ENCODE data around the gene PLCG2. TPM values are rescaled to one million over a fixed set of nuclear protein-coding genes. Genes with fewer than 3 reads are reported as not detected.
A peak's percentile ranks its signal among the peaks of the same experiment; 100 is the strongest.

Gene PLCG2
- total RNA-seq, 4 donors from 2014 or later = 30.5 to 243 (median 56.2) TPM

DNA sequence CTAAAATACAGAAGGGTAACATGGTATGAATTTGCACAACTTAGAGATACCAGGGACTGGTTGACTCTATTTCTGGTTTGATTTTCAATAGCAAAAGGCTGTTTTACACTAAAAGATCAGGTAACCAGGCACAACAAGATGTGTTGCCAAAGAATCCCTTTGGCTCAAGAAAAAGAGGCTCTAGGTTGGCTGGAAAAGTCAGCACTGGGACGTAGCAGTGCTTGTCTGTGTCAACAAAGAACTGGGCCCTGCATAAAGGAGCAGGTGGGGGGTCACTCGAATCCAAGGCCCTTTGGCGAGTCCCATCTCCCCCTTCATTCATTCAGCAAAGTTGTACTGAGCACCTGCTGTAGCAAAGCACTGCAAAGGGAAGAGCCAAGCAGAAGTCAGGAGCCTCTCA, 213.8 kb downstream of the PLCG2 start:
- no peaks in the 10 kb centered on the region for H3K9me3 ChIP-seq
- H3K4me1 ChIP-seq = peaks cover 0 to 4% (median 0%) of the 10 kb centered on the region in 4 donors
- no peak for DNase-seq
- no peaks in the 10 kb centered on the region for H3K27me3 ChIP-seq
- no peak overlapping the region for H3K27ac ChIP-seq
- no peak for TF ChIP-seq POLR2A (IDR thresholded peaks at IDR 0.05)
- TF ChIP-seq, protein P1, sequence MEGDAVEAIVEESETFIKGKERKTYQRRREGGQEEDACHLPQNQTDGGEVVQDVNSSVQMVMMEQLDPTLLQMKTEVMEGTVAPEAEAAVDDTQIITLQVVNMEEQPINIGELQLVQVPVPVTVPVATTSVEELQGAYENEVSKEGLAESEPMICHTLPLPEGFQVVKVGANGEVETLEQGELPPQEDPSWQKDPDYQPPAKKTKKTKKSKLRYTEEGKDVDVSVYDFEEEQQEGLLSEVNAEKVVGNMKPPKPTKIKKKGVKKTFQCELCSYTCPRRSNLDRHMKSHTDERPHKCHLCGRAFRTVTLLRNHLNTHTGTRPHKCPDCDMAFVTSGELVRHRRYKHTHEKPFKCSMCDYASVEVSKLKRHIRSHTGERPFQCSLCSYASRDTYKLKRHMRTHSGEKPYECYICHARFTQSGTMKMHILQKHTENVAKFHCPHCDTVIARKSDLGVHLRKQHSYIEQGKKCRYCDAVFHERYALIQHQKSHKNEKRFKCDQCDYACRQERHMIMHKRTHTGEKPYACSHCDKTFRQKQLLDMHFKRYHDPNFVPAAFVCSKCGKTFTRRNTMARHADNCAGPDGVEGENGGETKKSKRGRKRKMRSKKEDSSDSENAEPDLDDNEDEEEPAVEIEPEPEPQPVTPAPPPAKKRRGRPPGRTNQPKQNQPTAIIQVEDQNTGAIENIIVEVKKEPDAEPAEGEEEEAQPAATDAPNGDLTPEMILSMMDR (IDR thresholded peaks at IDR 0.05) = no peak
- no peak overlapping the region for H3K4me3 ChIP-seq
- H3K36me3 ChIP-seq = no peaks in the 10 kb centered on the region

DNA sequence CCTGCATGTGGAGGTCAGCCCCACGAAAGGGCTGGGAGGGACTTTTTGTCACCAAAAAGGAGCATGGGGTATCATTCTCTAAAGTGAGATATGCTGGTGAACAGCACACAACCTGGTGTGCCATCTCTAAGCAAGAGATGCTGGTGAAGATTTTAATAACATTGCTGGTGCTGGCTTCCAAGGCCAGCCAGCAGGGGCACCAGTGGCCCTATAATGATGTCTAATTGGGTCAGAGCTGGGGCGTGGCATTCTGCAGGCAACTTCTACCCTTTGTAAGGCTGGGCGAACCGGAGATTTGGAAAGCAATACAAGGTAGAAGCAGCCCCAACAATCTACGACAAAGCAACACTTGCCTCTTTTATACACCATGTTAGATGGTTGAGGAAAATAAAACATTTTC, 215.4 kb downstream of the PLCG2 start:
- H3K36me3 ChIP-seq = peaks cover 0 to 11% (median 0%) of the 10 kb centered on the region in 3 donors
- H3K4me3 ChIP-seq = no peak overlapping the region
- H3K9me3 ChIP-seq = no peaks in the 10 kb centered on the region
- peaks cover 0 to 4% (median 0%) of the 10 kb centered on the region in 4 donors for H3K4me1 ChIP-seq
- no peaks in the 10 kb centered on the region for H3K27me3 ChIP-seq
- H3K27ac ChIP-seq = no peak overlapping the region
- TF ChIP-seq, protein P1 (IDR thresholded peaks at IDR 0.05) = peak in 2 of 6 experiments; percentile 13 to 25
- TF ChIP-seq POLR2A (IDR thresholded peaks at IDR 0.05) = no peak
- DNase-seq = no peak

DNA sequence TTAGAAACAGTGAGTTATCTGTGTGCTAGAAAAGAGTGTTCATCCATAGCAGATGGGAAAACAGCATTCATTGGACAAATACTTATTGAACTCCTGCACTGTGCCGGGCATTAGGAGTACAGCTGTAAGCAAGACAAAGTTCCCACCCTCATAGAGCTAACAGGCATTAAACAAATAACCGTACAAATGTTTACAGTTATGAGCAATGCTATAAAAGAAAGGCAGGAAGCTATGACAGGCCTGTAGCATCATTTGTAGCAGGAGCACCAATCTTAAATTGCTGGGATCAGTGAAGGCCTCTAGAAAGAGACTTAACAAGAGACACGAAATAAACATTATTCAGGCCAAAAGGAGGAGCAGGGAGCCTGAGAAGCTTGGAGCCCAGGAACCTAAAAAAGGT, 216.6 kb downstream of the PLCG2 start:
- peaks cover 0 to 23% (median 0%) of the 10 kb centered on the region in 3 donors for H3K36me3 ChIP-seq
- peaks cover 0 to 4% (median 0%) of the 10 kb centered on the region in 4 donors for H3K4me1 ChIP-seq
- H3K9me3 ChIP-seq = no peaks in the 10 kb centered on the region
- H3K27ac ChIP-seq = no peak overlapping the region
- H3K27me3 ChIP-seq = no peaks in the 10 kb centered on the region
- no peak for DNase-seq
- TF ChIP-seq, protein P1 (IDR thresholded peaks at IDR 0.05) = no peak
- no peak for TF ChIP-seq POLR2A (IDR thresholded peaks at IDR 0.05)
- H3K4me3 ChIP-seq = no peak overlapping the region

DNA sequence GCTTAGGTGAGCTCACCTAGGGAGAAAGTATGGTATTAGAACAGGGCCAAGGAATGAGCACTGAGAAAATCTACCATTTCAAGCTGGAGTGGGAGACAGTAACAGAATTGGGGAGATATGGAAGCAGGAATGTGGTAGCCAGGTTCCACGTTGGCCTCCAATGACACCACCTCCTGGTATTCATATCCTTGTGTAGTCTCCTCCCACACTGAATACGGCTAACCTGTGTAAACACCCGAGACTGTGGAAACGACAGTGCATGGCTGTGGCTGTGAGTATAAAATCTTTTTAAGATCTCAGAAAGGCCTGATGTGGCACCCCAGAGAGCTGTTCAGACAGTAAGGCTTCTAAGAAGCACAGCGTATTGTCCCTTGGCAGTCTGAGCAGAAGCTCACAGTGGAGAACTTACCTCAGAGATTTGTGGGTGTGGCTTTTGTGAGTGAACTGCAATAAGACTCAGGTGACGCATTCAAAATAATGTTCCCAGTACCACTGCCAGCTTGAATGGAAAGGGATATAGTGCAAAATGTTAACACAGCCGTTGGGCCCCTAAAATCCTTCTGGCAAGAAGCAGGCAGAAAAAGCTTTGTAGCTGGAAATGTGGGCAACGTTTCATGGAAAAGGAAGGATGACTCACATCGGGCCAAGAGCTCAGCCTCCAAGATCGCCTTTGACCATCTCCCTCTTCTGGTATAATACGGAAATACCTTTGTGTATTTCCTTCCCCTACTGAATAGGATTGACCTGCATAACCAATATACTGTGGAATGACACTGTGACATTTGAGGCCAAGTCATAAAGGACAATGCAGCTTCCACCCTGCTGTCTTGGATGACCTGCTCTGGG, 217.8 kb downstream of the PLCG2 start:
- no peak for DNase-seq
- no peaks in the 10 kb centered on the region for H3K9me3 ChIP-seq
- no peak for TF ChIP-seq POLR2A (IDR thresholded peaks at IDR 0.05)
- TF ChIP-seq, protein P1 (IDR thresholded peaks at IDR 0.05) = peak in 3 of 6 experiments; percentile 34 to 44 (median 34)
- H3K36me3 ChIP-seq = peaks cover 0 to 23% (median 0%) of the 10 kb centered on the region in 3 donors
- H3K27ac ChIP-seq = peak overlapping the region in 2 of 4 donors; percentile 45 to 53
- H3K4me1 ChIP-seq = peaks cover 0 to 4% (median 0%) of the 10 kb centered on the region in 4 donors
- no peak overlapping the region for H3K4me3 ChIP-seq
- H3K27me3 ChIP-seq = no peaks in the 10 kb centered on the region

DNA sequence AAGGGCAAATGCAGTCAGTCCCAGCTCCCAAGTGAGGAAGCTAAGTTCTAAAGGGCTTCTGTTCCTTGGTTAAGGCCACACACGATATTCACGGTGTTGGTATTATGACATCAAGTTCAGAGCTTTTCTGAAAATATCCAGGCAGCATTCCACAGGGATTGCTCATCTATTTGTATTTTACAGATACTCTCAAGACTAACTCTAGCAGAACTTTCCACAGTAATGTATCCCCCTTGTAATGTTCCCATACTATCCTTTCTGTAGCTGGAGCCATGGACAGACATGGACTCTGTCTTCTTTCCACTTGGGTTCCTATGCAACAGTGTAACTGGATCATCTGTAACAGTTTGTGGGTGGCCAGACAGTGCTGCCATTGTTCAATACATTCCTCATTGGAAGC, 218.6 kb downstream of the PLCG2 start:
- peaks cover 0 to 4% (median 0%) of the 10 kb centered on the region in 4 donors for H3K4me1 ChIP-seq
- no peaks in the 10 kb centered on the region for H3K9me3 ChIP-seq
- no peaks in the 10 kb centered on the region for H3K27me3 ChIP-seq
- no peak overlapping the region for H3K4me3 ChIP-seq
- H3K36me3 ChIP-seq = peaks cover 0 to 23% (median 0%) of the 10 kb centered on the region in 3 donors
- peak overlapping the region in 2 of 4 donors; percentile 45 to 53 for H3K27ac ChIP-seq
- DNase-seq = no peak
- TF ChIP-seq, protein P1 (IDR thresholded peaks at IDR 0.05) = no peak
- TF ChIP-seq POLR2A (IDR thresholded peaks at IDR 0.05) = no peak

All from Peyer's patch (tissue), 4 donors.